ENCODE data around the gene COL27A1. TPM values are rescaled to one million over a fixed set of nuclear protein-coding genes. Genes with fewer than 3 reads are reported as not detected.

The COL27A1 gene
- total and polyA plus RNA-seq, 9 of the 15 experiments (the other 6 are each of a cell fraction or from before 2014, with no cell fraction given), result 0.07 TPM; not detected in 8

- TF ChIP-seq ZNF639 (CRISPR knock-in tag; conservative IDR thresholded peaks at IDR 0.05 in 1 of 2, IDR thresholded peaks at IDR 0.05 in 1 of 2) (no peak), PBX2 (CRISPR knock-in tag; IDR thresholded peaks at IDR 0.05; ENCODE audit: low read depth) (no peak), PBX2 (tag; conservative IDR thresholded peaks at IDR 0.05; ENCODE audit: low read depth) (no peak), BRD9 (IDR thresholded peaks at IDR 0.05; ENCODE audit: low read depth, partially characterized antibody) (no peak), SMAD1 (IDR thresholded peaks at IDR 0.05; ENCODE audit: low read depth, low read length, partially characterized antibody) (no peak), SIN3A (IDR thresholded peaks at IDR 0.05; ENCODE audit: borderline replicate concordance in 2 of 2, control insufficient read depth in 1 of 2, low read depth in 2 of 2, low read length in 2 of 2) (no peak)
Measured at GRCh38 chr9:114272739-114273431, 117.5 kb downstream of the COL27A1 start (continued).

Measured in K562 (cell line).